Neuron (in vitro differentiated cells): ENCODE data around the gene CLEC20A.
"Not testable (repeated sequence)": the region's sequence is repeated elsewhere in the genome, so short reads cannot be mapped to it uniquely, and the experiment has no call there.

Experiments
- H2AFZ ChIP-seq: one replicate; pipeline ENCODE4 v1.6.1; 2013; ENCODE audit warnings: low read depth, mild to moderate bottlenecking, inconsistent platforms, low read length, moderate library complexity
- H3K27me3 ChIP-seq: one replicate; pipeline ENCODE4 v1.6.1; 2013; ENCODE audit warnings: low read length; ENCODE audit not compliant: insufficient read depth
- H3K36me3 ChIP-seq: one replicate; pipeline ENCODE4 v1.6.1; 2013; ENCODE audit warnings: low read length; ENCODE audit not compliant: insufficient read depth
- H3K4me1 ChIP-seq: one replicate; pipeline ENCODE4 v1.6.1; 2013; ENCODE audit warnings: low read length; ENCODE audit not compliant: insufficient read depth
- H3K4me3 ChIP-seq: 2 replicates; pipeline ENCODE4 v1.5.1; 2013; ENCODE audit warnings: mild to moderate bottlenecking, low read length, moderate library complexity
- H3K9me3 ChIP-seq: one replicate; pipeline ENCODE4 v1.6.1; 2013; ENCODE audit warnings: low read length

CLEC20A gene

DNA sequence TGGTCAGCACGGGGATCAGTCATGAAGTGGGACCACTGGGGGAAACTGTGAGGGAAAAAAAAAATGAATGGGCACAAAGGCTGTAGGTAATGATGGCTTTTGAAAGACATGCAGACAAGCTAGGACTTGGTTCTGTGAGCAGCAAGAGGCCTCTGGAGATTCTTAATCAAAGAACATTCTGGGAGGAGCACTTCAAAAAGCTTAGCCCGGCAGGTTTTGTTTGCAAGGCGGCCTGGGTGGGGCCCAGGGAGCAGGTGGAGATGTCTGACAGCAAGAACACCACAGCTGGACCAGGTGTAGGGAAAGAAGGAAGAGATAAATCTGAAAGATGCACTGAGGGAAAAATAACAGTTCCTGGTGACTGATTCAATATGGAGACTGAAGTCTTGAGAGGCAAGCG is 22.1 kb upstream of the CLEC20A start:
- no peaks in the 10 kb centered on the region for H3K36me3 ChIP-seq
- H3K27me3 ChIP-seq, result no peaks in the 10 kb centered on the region
- H2AFZ ChIP-seq, result no peak overlapping the region
- H3K4me1 ChIP-seq, result no peaks in the 10 kb centered on the region
- no peak overlapping the region for H3K4me3 ChIP-seq
- H3K9me3 ChIP-seq, result no peaks in the 10 kb centered on the region

DNA sequence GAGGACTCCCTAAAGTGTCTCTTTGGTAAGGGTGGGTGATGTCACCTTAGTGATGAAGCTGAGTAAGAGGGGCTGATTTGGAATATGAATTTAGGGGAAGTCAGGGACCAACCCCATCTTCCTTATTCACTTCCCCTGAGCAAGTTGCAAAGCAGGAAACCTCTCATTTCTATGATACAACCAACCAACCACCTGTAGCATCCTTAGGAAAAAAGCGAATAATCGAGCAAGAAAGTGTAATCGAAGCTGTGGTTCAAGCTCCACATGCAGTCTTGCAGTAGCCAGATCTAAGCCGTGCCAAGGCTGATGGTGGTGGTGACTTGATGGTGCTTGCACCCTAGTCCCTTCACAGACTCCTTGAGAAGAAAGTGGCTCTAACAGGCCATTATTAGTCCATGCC is 19.3 kb upstream of the CLEC20A start:
- no peaks in the 10 kb centered on the region for H3K27me3 ChIP-seq
- H2AFZ ChIP-seq, result no peak overlapping the region
- no peaks in the 10 kb centered on the region for H3K4me1 ChIP-seq
- H3K4me3 ChIP-seq, result no peak overlapping the region
- H3K36me3 ChIP-seq, result no peaks in the 10 kb centered on the region
- no peaks in the 10 kb centered on the region for H3K9me3 ChIP-seq

DNA sequence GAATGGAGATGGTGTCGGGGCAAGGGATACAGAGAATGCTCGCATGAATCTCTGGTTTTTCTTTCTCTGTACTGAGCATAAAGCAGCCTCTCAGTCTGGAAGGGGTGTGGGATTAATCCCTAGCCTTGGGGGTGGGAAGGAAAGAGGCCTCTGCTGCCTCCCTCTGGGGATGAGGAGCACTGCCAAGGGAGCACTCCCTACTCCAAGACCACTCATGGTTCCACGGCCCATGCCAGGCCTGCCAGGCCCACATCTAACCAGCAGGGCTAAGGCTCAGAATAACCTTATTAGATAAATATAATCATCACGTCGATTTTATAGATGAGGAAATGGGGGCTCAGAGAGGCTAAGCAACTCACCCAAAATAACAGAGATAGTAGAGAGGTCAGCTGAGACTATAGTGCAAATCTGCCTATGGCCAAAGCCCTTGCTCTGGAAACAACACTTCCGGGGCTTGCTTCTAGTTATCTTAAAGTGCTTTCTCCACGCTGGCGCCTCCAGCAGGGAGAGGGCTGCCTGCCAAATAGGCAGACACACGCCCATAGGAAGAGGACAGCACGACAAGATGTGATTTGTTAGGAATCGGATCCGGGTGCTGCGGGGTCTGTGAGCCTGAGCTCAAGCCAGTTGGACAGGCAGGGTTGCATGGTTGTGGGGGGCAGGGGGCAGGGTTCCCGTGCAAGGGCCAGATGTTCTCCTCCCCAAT is 16.7 kb upstream of the CLEC20A start:
- Histone ChIP-seq H2AFZ (no peak overlapping the region), H3K9me3 (no peaks in the 10 kb centered on the region), H3K4me1 (no peaks in the 10 kb centered on the region), H3K36me3 (no peaks in the 10 kb centered on the region), H3K4me3 (no peak overlapping the region), H3K27me3 (no peaks in the 10 kb centered on the region)

DNA sequence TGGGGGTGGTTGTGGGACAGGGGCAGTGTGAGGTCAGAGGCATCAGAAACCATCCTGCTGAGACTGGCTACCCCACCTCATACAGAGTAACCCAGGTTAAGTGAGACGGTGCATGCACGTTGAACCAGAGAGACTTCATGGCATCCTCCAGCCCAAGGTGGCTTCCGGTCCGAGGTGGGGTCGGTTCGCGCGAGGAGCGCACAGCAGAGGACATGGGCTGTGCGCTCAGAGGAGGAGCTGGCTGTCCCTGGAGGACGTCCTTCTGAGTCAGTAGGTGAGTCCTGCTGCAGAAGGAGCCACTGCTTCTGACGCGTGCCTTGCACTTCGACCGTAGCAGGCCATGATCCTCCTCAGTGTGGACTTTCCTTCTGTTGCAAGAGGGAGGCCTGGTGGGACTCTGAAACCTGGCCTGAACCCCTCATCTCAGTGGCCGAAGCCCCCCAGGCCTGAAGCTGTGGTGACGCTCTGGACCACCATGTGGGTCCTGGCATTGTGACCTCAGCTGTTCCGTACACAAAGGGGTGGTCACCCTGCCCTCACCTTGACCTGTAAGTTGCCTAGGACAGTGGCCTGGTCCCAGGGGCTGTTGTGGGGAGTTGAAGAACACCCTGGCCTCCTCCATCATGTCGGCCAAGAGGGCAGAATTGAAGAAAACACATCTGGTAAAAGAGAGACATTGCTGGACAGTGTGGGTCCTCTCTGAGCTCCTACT is 16.0 kb upstream of the CLEC20A start, which contains the start of gene TEX35:
TEX35 (plus strand) TSS at position 544 of the 712 bp plus-strand sequence; CDS start at position 624, 80 bp downstream.
- no peak within 1 kb of the TSS for H2AFZ ChIP-seq
- H3K36me3 ChIP-seq, result no peaks in the 10 kb centered on the region
- no peaks in the 10 kb centered on the region for H3K4me1 ChIP-seq
- H3K27me3 ChIP-seq, result no peaks in the 10 kb centered on the region
- H3K4me3 ChIP-seq, result no peak within 1 kb of the TSS
- no peaks in the 10 kb centered on the region for H3K9me3 ChIP-seq

DNA sequence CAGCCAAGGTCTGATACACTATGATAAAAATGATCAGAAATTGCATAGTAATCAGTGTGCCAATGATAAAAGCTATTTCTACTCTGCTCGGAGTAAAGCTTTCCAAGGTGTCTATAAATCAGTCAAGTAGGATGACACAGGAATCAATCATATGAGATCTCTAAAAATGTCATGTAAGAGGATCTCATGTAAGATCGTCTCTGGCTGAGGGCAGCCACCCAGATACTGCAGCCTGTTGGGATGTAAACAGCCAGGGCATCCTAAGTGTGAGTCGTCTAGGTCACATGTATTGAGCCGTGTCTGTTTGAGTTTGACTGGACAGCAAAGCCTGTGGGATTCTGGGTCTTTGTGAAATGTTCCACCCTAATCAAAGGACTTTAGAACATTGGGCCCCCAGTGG is 13.4 kb upstream of the CLEC20A start:
- no peaks in the 10 kb centered on the region for H3K36me3 ChIP-seq
- no peak overlapping the region for H2AFZ ChIP-seq
- no peak overlapping the region for H3K4me3 ChIP-seq
- H3K4me1 ChIP-seq, result no peaks in the 10 kb centered on the region
- peaks cover 2% of the 10 kb centered on the region for H3K27me3 ChIP-seq
- H3K9me3 ChIP-seq, result no peaks in the 10 kb centered on the region

DNA sequence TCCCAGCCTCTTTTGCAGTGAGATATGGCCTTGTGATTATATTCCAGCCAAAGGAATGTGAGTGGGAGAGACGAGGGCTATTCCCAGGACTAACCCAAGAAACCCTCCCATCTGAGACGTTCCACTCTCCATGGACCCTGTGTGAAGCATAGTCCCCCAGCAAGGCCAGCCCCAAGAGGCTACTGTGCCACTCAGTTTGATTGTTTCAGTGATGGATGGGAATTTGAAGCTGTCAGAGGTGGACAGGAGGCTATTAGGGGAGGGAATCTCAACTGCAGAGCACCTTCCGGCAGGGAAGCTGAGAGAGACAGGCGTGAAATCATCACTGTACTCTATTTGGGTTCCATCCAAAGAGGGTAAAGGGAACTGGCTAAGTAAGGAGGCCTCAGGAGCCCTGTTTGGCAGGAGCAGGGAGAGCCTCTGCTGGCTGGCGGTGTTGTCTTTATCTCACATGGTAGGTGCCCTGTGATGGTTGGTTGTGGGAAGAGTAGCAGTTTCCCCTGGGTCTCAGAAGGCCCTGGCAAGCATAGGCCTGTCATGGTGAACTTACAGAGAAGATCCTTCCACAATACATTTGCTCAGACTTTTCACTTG is 12.7 kb upstream of the CLEC20A start:
- H3K9me3 ChIP-seq, result no peaks in the 10 kb centered on the region
- H2AFZ ChIP-seq, result no peak overlapping the region
- H3K4me1 ChIP-seq, result no peaks in the 10 kb centered on the region
- H3K27me3 ChIP-seq, result peaks cover 3% of the 10 kb centered on the region
- H3K4me3 ChIP-seq, result no peak overlapping the region
- no peaks in the 10 kb centered on the region for H3K36me3 ChIP-seq

DNA sequence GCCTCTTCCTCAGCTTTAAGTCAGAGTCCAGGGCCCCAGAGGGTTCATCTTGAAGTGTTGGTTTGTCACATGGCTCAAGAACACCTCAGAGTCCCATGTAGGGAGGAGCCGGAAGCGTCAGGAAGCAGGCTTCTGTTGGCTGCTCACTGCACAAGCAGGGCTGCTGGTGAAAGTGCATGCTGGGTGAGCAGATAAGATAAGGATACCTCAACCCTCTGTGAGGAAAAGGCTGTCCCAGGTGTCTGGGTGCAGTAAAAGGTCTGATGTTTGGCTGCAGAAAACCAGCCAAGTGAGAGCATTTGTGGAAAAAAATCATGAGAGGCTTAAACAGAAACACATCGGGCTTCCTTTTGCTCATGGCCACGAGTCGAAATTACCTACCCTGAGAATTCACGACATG is 9.9 kb upstream of the CLEC20A start:
- Histone ChIP-seq H2AFZ (no peak overlapping the region), H3K27me3 (peaks cover 3% of the 10 kb centered on the region), H3K4me3 (no peak overlapping the region), H3K36me3 (no peaks in the 10 kb centered on the region), H3K4me1 (no peaks in the 10 kb centered on the region), H3K9me3 (no peaks in the 10 kb centered on the region)

DNA sequence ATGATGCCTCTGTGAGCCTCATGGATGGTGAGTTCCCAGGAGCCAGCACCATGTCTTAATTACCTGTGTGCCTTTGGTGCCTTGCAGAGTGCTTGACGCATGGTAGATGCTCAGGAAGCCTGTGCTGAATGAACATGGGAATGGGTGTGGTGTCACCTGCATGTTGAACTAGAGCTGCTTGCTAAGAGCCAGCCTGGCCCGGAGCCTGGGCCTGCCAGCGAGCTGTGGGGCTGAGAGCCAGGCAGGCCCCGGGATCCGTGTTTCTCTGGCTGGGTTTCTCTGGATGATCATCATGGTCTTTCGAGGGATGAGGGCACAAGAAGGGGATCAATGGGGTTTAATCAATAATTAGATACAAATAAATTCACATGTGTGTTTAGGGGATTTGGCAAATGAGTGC is 9.4 kb upstream of the CLEC20A start:
- Histone ChIP-seq H3K36me3 (no peaks in the 10 kb centered on the region), H3K27me3 (peaks cover 3% of the 10 kb centered on the region), H3K4me1 (no peaks in the 10 kb centered on the region), H3K9me3 (no peaks in the 10 kb centered on the region), H3K4me3 (no peak overlapping the region), H2AFZ (no peak overlapping the region)

DNA sequence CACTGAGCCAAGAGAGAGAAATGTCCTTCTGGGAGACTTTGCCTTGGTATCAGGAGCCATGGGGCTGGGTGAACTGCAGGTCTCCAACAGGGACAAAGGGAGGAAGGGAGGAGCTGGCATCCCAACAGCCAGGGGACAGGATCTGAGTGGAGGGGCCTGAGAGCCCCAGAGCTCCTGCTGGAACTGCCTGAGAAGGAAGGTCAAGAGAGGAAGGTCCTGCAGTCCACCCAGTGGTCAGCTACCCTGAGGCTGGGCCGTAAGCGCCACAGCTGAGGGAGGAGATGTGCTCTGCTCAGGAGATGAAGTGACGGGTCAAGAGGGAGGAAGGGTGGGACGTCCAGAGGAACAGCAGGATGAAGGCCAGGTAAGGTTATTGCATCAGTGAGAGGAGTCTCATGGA is 7.5 kb upstream of the CLEC20A start:
- H3K36me3 ChIP-seq, result no peaks in the 10 kb centered on the region
- no peaks in the 10 kb centered on the region for H3K9me3 ChIP-seq
- H3K4me3 ChIP-seq, result no peak overlapping the region
- no peaks in the 10 kb centered on the region for H3K4me1 ChIP-seq
- no peak overlapping the region for H2AFZ ChIP-seq
- peaks cover 3% of the 10 kb centered on the region for H3K27me3 ChIP-seq

DNA sequence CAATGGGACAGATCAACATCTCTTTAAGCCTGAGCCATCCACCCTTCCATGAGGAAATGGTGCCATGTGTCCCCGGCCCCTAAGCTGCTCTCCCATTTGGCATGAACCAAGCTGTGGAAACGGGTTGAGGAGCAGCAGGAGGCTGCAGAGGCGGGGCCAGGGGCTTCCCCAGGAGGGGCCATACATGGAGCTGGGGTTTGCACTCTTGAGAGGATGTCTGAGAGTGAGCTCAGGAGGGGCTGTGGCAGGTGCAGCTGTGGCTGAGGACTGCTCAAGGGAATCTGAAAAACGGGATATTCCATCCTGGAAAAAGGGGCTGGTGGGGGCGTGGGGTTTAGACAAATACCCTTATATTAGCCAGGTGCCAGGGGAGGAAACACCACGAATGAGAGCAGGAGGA is 7.1 kb upstream of the CLEC20A start:
- Histone ChIP-seq H2AFZ (no peak overlapping the region), H3K9me3 (no peaks in the 10 kb centered on the region), H3K27me3 (peaks cover 3% of the 10 kb centered on the region), H3K4me3 (no peak overlapping the region), H3K36me3 (no peaks in the 10 kb centered on the region), H3K4me1 (no peaks in the 10 kb centered on the region)

DNA sequence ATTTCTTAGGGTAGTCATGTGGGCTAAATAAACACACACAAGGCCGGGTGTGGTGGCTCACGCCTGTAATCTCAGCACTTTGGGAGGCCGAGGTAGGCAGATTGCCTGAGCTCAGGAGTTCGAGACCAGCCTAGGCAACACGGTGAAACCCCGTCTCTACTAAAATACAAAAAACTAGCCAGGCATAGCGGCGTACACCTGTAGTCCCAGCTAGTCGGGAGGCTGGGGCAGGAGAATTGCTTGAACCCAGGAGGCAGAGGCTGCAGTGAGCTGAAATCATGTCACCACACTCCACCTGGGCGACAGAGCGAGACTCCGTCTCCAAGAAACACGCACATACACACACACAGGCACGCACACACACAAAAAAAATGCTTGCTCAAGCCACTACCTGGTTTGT is 6.6 kb upstream of the CLEC20A start:
- H3K36me3 ChIP-seq, H3K27me3 ChIP-seq, H3K4me3 ChIP-seq, H3K4me1 ChIP-seq, H3K9me3 ChIP-seq, H2AFZ ChIP-seq: not testable (repeated sequence)

DNA sequence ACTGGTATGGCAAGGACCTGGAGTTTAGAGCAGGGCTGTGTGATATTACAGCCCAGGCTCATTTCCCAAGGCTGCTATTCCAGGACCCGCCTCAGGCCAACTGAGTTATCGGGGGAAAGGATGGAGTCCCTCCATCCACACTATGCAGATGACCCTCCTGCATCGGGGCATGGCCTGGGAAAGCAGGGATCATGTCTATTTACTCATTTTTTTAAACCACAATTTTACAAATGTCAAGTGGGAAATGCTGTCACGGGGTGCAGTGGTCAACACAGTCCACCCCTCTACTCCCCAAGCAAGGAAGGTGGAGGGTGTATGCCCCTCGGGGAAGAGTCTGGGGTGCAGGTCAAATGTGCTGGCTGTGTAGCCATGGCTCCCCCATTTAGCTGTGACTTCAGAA is 6.1 kb upstream of the CLEC20A start:
- Histone ChIP-seq H3K9me3 (no peaks in the 10 kb centered on the region), H3K36me3 (no peaks in the 10 kb centered on the region), H2AFZ (no peak overlapping the region), H3K27me3 (peaks cover 3% of the 10 kb centered on the region), H3K4me3 (no peak overlapping the region), H3K4me1 (peaks cover 3% of the 10 kb centered on the region)

DNA sequence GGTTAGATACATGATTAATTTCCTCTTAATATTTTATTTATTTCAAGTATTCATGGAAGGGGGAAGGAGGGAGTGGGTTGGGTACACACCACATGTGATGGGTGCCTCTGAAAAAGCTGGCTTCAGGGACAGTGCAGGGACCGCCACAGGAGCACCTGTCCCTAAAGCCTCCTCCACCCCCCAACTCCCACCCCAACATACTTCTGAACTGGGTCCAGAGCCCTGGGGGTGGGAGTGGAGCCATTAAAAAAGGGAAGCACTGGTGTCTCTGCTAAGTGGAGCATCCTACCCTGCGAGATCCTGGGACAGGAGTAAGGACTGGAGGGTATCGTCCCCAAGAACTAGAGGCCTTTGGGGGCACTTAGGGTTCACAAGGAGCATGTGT is 5.6 kb upstream of the CLEC20A start:
- Histone ChIP-seq H3K9me3 (no peaks in the 10 kb centered on the region), H3K36me3 (no peaks in the 10 kb centered on the region), H3K4me1 (peaks cover 5% of the 10 kb centered on the region), H3K27me3 (peaks cover 3% of the 10 kb centered on the region), H2AFZ (no peak overlapping the region), H3K4me3 (no peak overlapping the region)
